ENCODE data around the gene MICAL3.

MICAL3 gene

GRCh38 chr22:18060646-18061620 lies 36.6 kb upstream of the MICAL3 start:
- Histone ChIP-seq H3K9ac (ENCODE audit: low read length) (no peak overlapping the region), H3K9me2 (replicated peaks; ENCODE audit: insufficient read depth, low read length) (no peaks in the 10 kb centered on the region), H3K79me2 (ENCODE audit: low read length) (no peaks in the 10 kb centered on the region), H3K27ac (ENCODE audit: low read length) (no peak overlapping the region), H3K4me2 (ENCODE audit: low read depth, low read length) (no peak overlapping the region), H3K27me3 (replicated peaks; ENCODE audit: insufficient read depth, low read length) (no peaks in the 10 kb centered on the region), H3K36me3 (replicated peaks; ENCODE audit: insufficient read depth, low read length) (no peaks in the 10 kb centered on the region), H4K20me1 (ENCODE audit: insufficient read depth, low read length) (no peaks in the 10 kb centered on the region), H3K9me3 (replicated peaks; ENCODE audit: insufficient read depth, low read length) (no peaks in the 10 kb centered on the region), H3F3A (ENCODE audit: insufficient read depth, low read length) (peaks cover 21% of the 10 kb centered on the region), H2AFZ (ENCODE audit: low read length) (no peak overlapping the region), H3K4me3 (ENCODE audit: low read length) (no peak overlapping the region), H3K4me1 (ENCODE audit: low read length) (peaks cover 22% of the 10 kb centered on the region)
- no peak for TF ChIP-seq CTCF (IDR thresholded peaks at IDR 0.05; ENCODE audit: low read length)
- TF ChIP-seq EZH2phosphoT487 (IDR thresholded peaks at IDR 0.05; ENCODE audit: low read length): no peak
- TF ChIP-seq EZH2 (optimal IDR thresholded peaks at IDR 0.05; ENCODE audit: low read depth, low read length): no peak
- DNase-seq: no peak

GRCh38 chr22:18059991-18060390 lies 35.6 kb upstream of the MICAL3 start:
- Histone ChIP-seq H3K79me2 (ENCODE audit: low read length) (no peaks in the 10 kb centered on the region), H3K27ac (ENCODE audit: low read length) (no peak overlapping the region), H3K36me3 (replicated peaks; ENCODE audit: insufficient read depth, low read length) (no peaks in the 10 kb centered on the region), H3K4me1 (ENCODE audit: low read length) (peaks cover 24% of the 10 kb centered on the region), H3K27me3 (replicated peaks; ENCODE audit: insufficient read depth, low read length) (no peaks in the 10 kb centered on the region), H3K4me2 (ENCODE audit: low read depth, low read length) (no peak overlapping the region), H3K9ac (ENCODE audit: low read length) (no peak overlapping the region), H3K9me3 (replicated peaks; ENCODE audit: insufficient read depth, low read length) (no peaks in the 10 kb centered on the region), H2AFZ (ENCODE audit: low read length) (no peak overlapping the region), H3K4me3 (ENCODE audit: low read length) (no peak overlapping the region), H4K20me1 (ENCODE audit: insufficient read depth, low read length) (no peaks in the 10 kb centered on the region), H3F3A (ENCODE audit: insufficient read depth, low read length) (peaks cover 20% of the 10 kb centered on the region), H3K9me2 (replicated peaks; ENCODE audit: insufficient read depth, low read length) (no peaks in the 10 kb centered on the region)
- TF ChIP-seq CTCF (IDR thresholded peaks at IDR 0.05; ENCODE audit: low read length): no peak
- no peak for TF ChIP-seq EZH2phosphoT487 (IDR thresholded peaks at IDR 0.05; ENCODE audit: low read length)
- TF ChIP-seq EZH2 (optimal IDR thresholded peaks at IDR 0.05; ENCODE audit: low read depth, low read length): no peak
- DNase-seq: no peak

GRCh38 chr22:18059473-18059872 lies 35.1 kb upstream of the MICAL3 start:
- H3K9me2 ChIP-seq (replicated peaks; ENCODE audit: insufficient read depth, low read length): no peaks in the 10 kb centered on the region
- H4K20me1 ChIP-seq (ENCODE audit: insufficient read depth, low read length): no peaks in the 10 kb centered on the region
- no peak overlapping the region for H3K27ac ChIP-seq (ENCODE audit: low read length)
- no peak overlapping the region for H3K4me3 ChIP-seq (ENCODE audit: low read length)
- no peaks in the 10 kb centered on the region for H3K79me2 ChIP-seq (ENCODE audit: low read length)
- no peaks in the 10 kb centered on the region for H3K27me3 ChIP-seq (replicated peaks; ENCODE audit: insufficient read depth, low read length)
- no peaks in the 10 kb centered on the region for H3K36me3 ChIP-seq (replicated peaks; ENCODE audit: insufficient read depth, low read length)
- H3K9me3 ChIP-seq (replicated peaks; ENCODE audit: insufficient read depth, low read length): no peaks in the 10 kb centered on the region
- no peak overlapping the region for H3K4me2 ChIP-seq (ENCODE audit: low read depth, low read length)
- no peak overlapping the region for H2AFZ ChIP-seq (ENCODE audit: low read length)
- no peak for DNase-seq
- peaks cover 20% of the 10 kb centered on the region for H3F3A ChIP-seq (ENCODE audit: insufficient read depth, low read length)
- H3K4me1 ChIP-seq (ENCODE audit: low read length): peaks cover 24% of the 10 kb centered on the region
- TF ChIP-seq CTCF (IDR thresholded peaks at IDR 0.05; ENCODE audit: low read length) (no peak), EZH2phosphoT487 (IDR thresholded peaks at IDR 0.05; ENCODE audit: low read length) (no peak), EZH2 (optimal IDR thresholded peaks at IDR 0.05; ENCODE audit: low read depth, low read length) (no peak)
- H3K9ac ChIP-seq (ENCODE audit: low read length): no peak overlapping the region

Measured in MM.1S (cell line).